Measurements from ENCODE around the gene PROM1.

The PROM1 gene

GRCh38 chr4:16021804-16022560, 61.8 kb downstream of the PROM1 start:
- DNase-seq, result no peak
- H3K36me3 ChIP-seq (ENCODE audit: control insufficient read depth, insufficient read depth, low read length), result no peaks in the 10 kb centered on the region

GRCh38 chr4:16019649-16020048, 64.2 kb downstream of the PROM1 start:
- Histone ChIP-seq H3K9me3 (ENCODE audit: control insufficient read depth, low read length) (no peaks in the 10 kb centered on the region), H3K36me3 (ENCODE audit: control insufficient read depth, insufficient read depth, low read length) (no peaks in the 10 kb centered on the region)

More at GRCh38 chr4:16021804-16022560, 61.8 kb downstream of the PROM1 start:
- no peaks in the 10 kb centered on the region for H3K27me3 ChIP-seq (replicated peaks; ENCODE audit: control insufficient read depth, insufficient read depth, low read length, poor library complexity, severe bottlenecking)
- H3K4me1 ChIP-seq (ENCODE audit: control insufficient read depth, insufficient read depth, low read length, poor library complexity, severe bottlenecking), result no peaks in the 10 kb centered on the region
- H3K4me3 ChIP-seq (ENCODE audit: insufficient read depth, low read depth, low read length, poor library complexity, severe bottlenecking), result no peak overlapping the region
- H3K27ac ChIP-seq (ENCODE audit: insufficient read depth, low read length, poor library complexity, severe bottlenecking), result no peak overlapping the region
- H3K9me3 ChIP-seq (ENCODE audit: control insufficient read depth, low read length), result no peaks in the 10 kb centered on the region

DNA sequence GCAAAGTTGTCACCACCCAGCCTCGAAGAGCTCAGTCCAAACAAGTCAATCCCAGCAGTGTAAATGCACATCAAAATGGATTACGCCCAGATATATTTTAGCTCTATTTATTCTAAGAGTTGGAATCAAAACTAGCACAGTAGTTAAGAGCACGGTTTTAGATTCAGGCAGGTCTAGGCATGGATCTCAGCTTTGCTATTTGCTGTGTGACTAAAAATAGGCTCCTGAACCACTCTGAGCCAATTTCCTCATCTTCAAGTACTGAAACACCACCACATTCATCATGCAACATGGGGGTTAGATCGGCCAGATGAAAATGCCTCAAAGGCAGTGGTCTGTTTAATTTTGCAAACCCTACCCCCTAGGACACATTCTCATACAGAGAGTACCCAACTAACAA, 65.0 kb downstream of the PROM1 start:
- Histone ChIP-seq H3K9me3 (ENCODE audit: control insufficient read depth, low read length) (no peaks in the 10 kb centered on the region), H3K27me3 (replicated peaks; ENCODE audit: control insufficient read depth, insufficient read depth, low read length, poor library complexity, severe bottlenecking) (peaks cover 3% of the 10 kb centered on the region), H3K36me3 (ENCODE audit: control insufficient read depth, insufficient read depth, low read length) (no peaks in the 10 kb centered on the region), H3K4me1 (ENCODE audit: control insufficient read depth, insufficient read depth, low read length, poor library complexity, severe bottlenecking) (no peaks in the 10 kb centered on the region), H3K27ac (ENCODE audit: insufficient read depth, low read length, poor library complexity, severe bottlenecking) (no peak overlapping the region), H3K4me3 (ENCODE audit: insufficient read depth, low read depth, low read length, poor library complexity, severe bottlenecking) (no peak overlapping the region)
- DNase-seq, result no peak

More at GRCh38 chr4:16019649-16020048, 64.2 kb downstream of the PROM1 start:
- Histone ChIP-seq H3K4me3 (ENCODE audit: insufficient read depth, low read depth, low read length, poor library complexity, severe bottlenecking) (no peak overlapping the region), H3K27ac (ENCODE audit: insufficient read depth, low read length, poor library complexity, severe bottlenecking) (no peak overlapping the region), H3K4me1 (ENCODE audit: control insufficient read depth, insufficient read depth, low read length, poor library complexity, severe bottlenecking) (no peaks in the 10 kb centered on the region), H3K27me3 (replicated peaks; ENCODE audit: control insufficient read depth, insufficient read depth, low read length, poor library complexity, severe bottlenecking) (peaks cover 3% of the 10 kb centered on the region)
- DNase-seq, result no peak

GRCh38 chr4:16018061-16018676, 65.7 kb downstream of the PROM1 start:
- H3K36me3 ChIP-seq (ENCODE audit: control insufficient read depth, insufficient read depth, low read length), result no peaks in the 10 kb centered on the region
- no peak for DNase-seq
- H3K27me3 ChIP-seq (replicated peaks; ENCODE audit: control insufficient read depth, insufficient read depth, low read length, poor library complexity, severe bottlenecking), result peaks cover 3% of the 10 kb centered on the region
- H3K4me3 ChIP-seq (ENCODE audit: insufficient read depth, low read depth, low read length, poor library complexity, severe bottlenecking), result no peak overlapping the region
- H3K4me1 ChIP-seq (ENCODE audit: control insufficient read depth, insufficient read depth, low read length, poor library complexity, severe bottlenecking), result no peaks in the 10 kb centered on the region
- H3K9me3 ChIP-seq (ENCODE audit: control insufficient read depth, low read length), result no peaks in the 10 kb centered on the region
- no peak overlapping the region for H3K27ac ChIP-seq (ENCODE audit: insufficient read depth, low read length, poor library complexity, severe bottlenecking)

- H3K36me3 ChIP-seq (ENCODE audit: control insufficient read depth, insufficient read depth, low read length), result no peaks in the 10 kb centered on the region
- no peaks in the 10 kb centered on the region for H3K4me1 ChIP-seq (ENCODE audit: control insufficient read depth, insufficient read depth, low read length, poor library complexity, severe bottlenecking)
- peaks cover 3% of the 10 kb centered on the region for H3K27me3 ChIP-seq (replicated peaks; ENCODE audit: control insufficient read depth, insufficient read depth, low read length, poor library complexity, severe bottlenecking)
- H3K27ac ChIP-seq (ENCODE audit: insufficient read depth, low read length, poor library complexity, severe bottlenecking), result no peak overlapping the region
- DNase-seq, result no peak
- no peak overlapping the region for H3K4me3 ChIP-seq (ENCODE audit: insufficient read depth, low read depth, low read length, poor library complexity, severe bottlenecking)
- no peaks in the 10 kb centered on the region for H3K9me3 ChIP-seq (ENCODE audit: control insufficient read depth, low read length)
These were observed 67.3 kb downstream of the PROM1 start for GRCh38 chr4:16016536-16016935.

DNA sequence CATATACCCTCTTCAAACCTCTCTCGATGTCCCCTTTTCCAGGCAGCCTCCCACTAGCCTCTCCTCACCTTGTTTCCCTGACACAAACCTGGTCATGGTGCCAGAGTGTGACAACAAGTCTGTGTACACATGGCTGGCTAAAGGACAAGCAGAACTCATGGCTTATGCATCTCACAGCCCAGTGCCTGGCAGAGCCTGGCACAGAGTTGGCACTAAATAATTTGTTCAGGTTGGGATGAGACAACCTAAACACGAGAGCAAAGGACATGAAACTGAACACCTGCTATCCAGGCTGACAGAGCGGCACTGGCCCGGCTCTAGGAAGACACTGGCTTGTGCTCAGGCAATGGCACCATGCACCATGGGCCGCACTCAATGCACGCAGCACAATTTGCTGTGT, 72.7 kb downstream of the PROM1 start:
- Histone ChIP-seq H3K27me3 (replicated peaks; ENCODE audit: control insufficient read depth, insufficient read depth, low read length, poor library complexity, severe bottlenecking) (peaks cover 8% of the 10 kb centered on the region), H3K4me1 (ENCODE audit: control insufficient read depth, insufficient read depth, low read length, poor library complexity, severe bottlenecking) (no peaks in the 10 kb centered on the region), H3K4me3 (ENCODE audit: insufficient read depth, low read depth, low read length, poor library complexity, severe bottlenecking) (no peak overlapping the region), H3K9me3 (ENCODE audit: control insufficient read depth, low read length) (no peaks in the 10 kb centered on the region), H3K27ac (ENCODE audit: insufficient read depth, low read length, poor library complexity, severe bottlenecking) (no peak overlapping the region), H3K36me3 (ENCODE audit: control insufficient read depth, insufficient read depth, low read length) (no peaks in the 10 kb centered on the region)
- no peak for DNase-seq

DNA sequence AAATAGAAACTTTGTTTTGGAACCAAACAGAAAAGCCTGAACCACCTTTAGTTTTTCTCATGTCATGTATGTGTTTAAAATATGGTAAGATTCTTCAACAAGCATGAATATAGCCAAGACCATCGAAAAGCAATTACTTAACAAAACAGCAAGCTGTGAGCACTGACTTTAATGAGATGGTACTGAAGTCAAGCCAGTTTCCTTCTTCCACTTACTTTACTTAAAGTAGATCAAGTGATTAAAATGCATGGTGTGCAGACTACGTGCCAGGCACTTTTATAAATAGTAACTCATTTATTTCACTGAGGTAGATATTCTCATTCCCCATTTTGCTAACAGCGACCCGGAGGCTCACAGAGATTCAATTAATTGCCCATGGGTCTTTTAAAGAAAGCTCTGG, 74.7 kb downstream of the PROM1 start:
- Histone ChIP-seq H3K27ac (ENCODE audit: insufficient read depth, low read length, poor library complexity, severe bottlenecking) (no peak overlapping the region), H3K27me3 (replicated peaks; ENCODE audit: control insufficient read depth, insufficient read depth, low read length, poor library complexity, severe bottlenecking) (peaks cover 8% of the 10 kb centered on the region), H3K4me1 (ENCODE audit: control insufficient read depth, insufficient read depth, low read length, poor library complexity, severe bottlenecking) (no peaks in the 10 kb centered on the region), H3K9me3 (ENCODE audit: control insufficient read depth, low read length) (no peaks in the 10 kb centered on the region), H3K36me3 (ENCODE audit: control insufficient read depth, insufficient read depth, low read length) (no peaks in the 10 kb centered on the region), H3K4me3 (ENCODE audit: insufficient read depth, low read depth, low read length, poor library complexity, severe bottlenecking) (no peak overlapping the region)
- no peak for DNase-seq

- no peak for DNase-seq
- Histone ChIP-seq H3K27ac (ENCODE audit: insufficient read depth, low read length, poor library complexity, severe bottlenecking) (no peak overlapping the region), H3K9me3 (ENCODE audit: control insufficient read depth, low read length) (no peaks in the 10 kb centered on the region), H3K4me1 (ENCODE audit: control insufficient read depth, insufficient read depth, low read length, poor library complexity, severe bottlenecking) (no peaks in the 10 kb centered on the region), H3K36me3 (ENCODE audit: control insufficient read depth, insufficient read depth, low read length) (no peaks in the 10 kb centered on the region), H3K4me3 (ENCODE audit: insufficient read depth, low read depth, low read length, poor library complexity, severe bottlenecking) (no peak overlapping the region), H3K27me3 (replicated peaks; ENCODE audit: control insufficient read depth, insufficient read depth, low read length, poor library complexity, severe bottlenecking) (peaks cover 8% of the 10 kb centered on the region)
These were observed 76.2 kb downstream of the PROM1 start for GRCh38 chr4:16007471-16008095.

GRCh38 chr4:16006771-16007446, 76.9 kb downstream of the PROM1 start:
- Histone ChIP-seq H3K27ac (ENCODE audit: insufficient read depth, low read length, poor library complexity, severe bottlenecking) (no peak overlapping the region), H3K9me3 (ENCODE audit: control insufficient read depth, low read length) (no peaks in the 10 kb centered on the region), H3K27me3 (replicated peaks; ENCODE audit: control insufficient read depth, insufficient read depth, low read length, poor library complexity, severe bottlenecking) (peaks cover 8% of the 10 kb centered on the region), H3K4me3 (ENCODE audit: insufficient read depth, low read depth, low read length, poor library complexity, severe bottlenecking) (no peak overlapping the region), H3K36me3 (ENCODE audit: control insufficient read depth, insufficient read depth, low read length) (no peaks in the 10 kb centered on the region), H3K4me1 (ENCODE audit: control insufficient read depth, insufficient read depth, low read length, poor library complexity, severe bottlenecking) (no peaks in the 10 kb centered on the region)
- DNase-seq, result no peak

DNA sequence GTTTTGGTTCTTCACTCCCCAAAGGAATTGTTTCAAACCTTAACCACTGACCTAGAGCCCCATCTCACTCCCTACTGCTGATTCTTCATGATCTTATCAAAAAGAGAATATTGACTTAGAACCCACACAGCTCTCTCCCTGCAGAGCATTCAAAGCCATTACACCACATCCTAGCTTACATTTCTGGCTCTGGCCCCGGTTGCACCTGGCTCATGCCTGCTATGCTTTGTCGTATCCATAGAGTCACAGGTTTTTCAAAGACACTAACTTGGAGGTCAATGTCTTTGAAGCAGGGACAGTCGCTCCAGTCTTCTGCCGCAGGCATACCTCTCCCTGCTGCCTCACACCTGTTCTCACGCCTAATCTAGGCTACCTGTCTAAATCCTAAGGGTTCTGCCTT, 78.1 kb downstream of the PROM1 start:
- no peak overlapping the region for H3K27ac ChIP-seq (ENCODE audit: insufficient read depth, low read length, poor library complexity, severe bottlenecking)
- DNase-seq, result no peak
- H3K4me3 ChIP-seq (ENCODE audit: insufficient read depth, low read depth, low read length, poor library complexity, severe bottlenecking), result no peak overlapping the region
- no peaks in the 10 kb centered on the region for H3K4me1 ChIP-seq (ENCODE audit: control insufficient read depth, insufficient read depth, low read length, poor library complexity, severe bottlenecking)
- H3K36me3 ChIP-seq (ENCODE audit: control insufficient read depth, insufficient read depth, low read length), result no peaks in the 10 kb centered on the region
- H3K27me3 ChIP-seq (replicated peaks; ENCODE audit: control insufficient read depth, insufficient read depth, low read length, poor library complexity, severe bottlenecking), result peaks cover 8% of the 10 kb centered on the region
- H3K9me3 ChIP-seq (ENCODE audit: control insufficient read depth, low read length), result no peaks in the 10 kb centered on the region

All from effector memory CD4-positive, alpha-beta T cell (primary cell).